ENCODE results near the gene SPCS3.

DNA sequence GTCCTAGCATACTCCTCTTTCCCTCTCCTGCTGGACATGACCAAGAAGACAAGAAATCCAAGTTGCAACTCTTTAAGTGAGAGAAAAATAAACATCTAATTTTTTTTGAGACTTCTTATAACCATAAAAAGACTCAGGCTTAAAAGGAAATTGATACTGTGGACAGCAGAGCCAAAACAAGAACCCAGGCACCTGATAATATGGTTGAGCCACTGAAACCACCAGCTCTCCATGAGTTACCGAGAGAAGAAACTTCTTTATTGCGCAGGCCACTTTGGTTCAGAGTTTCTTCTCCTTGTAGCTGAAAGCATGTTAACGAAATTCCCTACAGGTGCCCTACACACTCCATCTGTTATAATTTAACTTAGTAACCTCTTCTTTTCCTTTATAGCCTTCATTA lies 11.3 kb upstream of the SPCS3 start:
- TF ChIP-seq POLR2A (IDR thresholded peaks at IDR 0.05): no peak
- TF ChIP-seq, protein P1, sequence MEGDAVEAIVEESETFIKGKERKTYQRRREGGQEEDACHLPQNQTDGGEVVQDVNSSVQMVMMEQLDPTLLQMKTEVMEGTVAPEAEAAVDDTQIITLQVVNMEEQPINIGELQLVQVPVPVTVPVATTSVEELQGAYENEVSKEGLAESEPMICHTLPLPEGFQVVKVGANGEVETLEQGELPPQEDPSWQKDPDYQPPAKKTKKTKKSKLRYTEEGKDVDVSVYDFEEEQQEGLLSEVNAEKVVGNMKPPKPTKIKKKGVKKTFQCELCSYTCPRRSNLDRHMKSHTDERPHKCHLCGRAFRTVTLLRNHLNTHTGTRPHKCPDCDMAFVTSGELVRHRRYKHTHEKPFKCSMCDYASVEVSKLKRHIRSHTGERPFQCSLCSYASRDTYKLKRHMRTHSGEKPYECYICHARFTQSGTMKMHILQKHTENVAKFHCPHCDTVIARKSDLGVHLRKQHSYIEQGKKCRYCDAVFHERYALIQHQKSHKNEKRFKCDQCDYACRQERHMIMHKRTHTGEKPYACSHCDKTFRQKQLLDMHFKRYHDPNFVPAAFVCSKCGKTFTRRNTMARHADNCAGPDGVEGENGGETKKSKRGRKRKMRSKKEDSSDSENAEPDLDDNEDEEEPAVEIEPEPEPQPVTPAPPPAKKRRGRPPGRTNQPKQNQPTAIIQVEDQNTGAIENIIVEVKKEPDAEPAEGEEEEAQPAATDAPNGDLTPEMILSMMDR (IDR thresholded peaks at IDR 0.05): no peak

Data from Peyer's patch (tissue), 4 donors.